NCI-H82 (cell line): ENCODE measurements around the gene ZNF330.
"Not testable (repeated sequence)": the region's sequence is repeated elsewhere in the genome, so short reads cannot be mapped to it uniquely, and the experiment has no call there.

Experiments used
- DNase-seq: peaks from one replicate; lab custom pipeline; 2025; lab: John Stamatoyannopoulos, UW

ZNF330 gene

DNA sequence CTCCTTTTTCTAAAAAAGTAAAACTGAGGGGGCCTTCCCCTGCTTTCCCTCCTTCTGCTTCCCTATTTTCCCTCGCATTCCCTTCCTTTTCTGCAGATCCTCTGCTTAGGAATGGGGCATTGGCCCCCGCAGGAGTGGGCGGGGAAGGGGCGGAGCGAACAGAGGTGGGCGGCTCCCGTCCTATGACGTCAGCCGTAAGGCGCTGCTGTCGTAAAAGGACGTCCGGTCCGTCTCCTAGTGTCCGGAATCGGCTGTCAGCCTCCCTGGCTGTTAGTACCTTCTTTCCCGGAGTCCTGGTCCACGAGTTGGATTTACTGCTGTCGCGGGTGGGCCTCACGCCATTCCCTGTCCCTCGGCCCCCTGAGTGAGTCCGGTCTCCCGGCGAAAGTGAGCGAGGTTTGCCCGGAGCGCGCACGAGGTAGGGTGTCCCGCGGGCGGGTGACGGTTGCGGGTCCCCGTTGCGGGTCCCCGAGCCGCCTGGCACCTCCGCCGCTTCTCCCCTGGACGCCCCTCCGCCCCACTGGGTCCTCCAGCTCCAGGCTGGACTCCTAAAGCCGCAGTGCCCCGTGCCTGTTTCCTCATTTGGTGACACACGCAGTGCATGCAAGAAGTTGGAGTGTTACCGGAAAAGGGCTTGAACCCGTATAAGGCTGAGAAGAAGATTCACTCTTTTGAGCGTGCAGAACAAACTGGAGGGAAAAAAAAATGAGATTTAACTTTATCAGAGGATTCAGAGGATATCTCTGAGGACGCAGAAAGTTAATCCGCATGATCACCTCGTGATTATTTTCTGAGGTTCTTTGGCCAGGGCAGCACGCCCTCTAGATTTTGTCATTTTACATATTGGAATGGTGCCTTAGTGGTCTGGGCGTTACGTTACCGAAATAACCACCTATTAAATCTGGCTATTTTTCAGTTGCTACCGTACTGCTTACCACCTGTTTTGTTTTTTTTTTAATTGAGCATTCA is at the start of gene ZNF330:
Gene ZNF330 (plus strand): TSS at position 205 of the 969 bp plus-strand sequence. CDS start 1,477 bp downstream, outside the sequence.
- peak; percentile 89 for DNase-seq

DNA sequence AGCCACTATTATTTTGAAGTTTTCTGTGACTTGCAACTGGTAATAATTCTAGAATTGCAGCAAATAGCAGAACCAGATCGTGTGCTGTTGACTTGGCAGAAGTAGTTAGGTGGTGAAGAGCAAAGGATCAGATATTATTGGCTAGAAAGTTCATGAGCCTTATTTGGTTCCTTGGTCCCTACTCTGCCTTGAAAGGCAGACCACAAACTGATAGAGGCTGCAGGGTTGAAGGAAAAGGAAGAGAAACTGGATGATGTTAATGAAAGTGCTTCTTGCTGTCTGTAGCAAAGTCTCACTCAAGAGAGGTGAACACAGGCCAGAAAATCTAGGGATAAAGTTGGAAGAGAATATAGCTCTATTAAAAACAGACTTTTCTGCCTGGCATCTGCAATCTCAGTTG is 46.2 kb upstream of the ZNF330 start:
- DNase-seq: no peak

DNA sequence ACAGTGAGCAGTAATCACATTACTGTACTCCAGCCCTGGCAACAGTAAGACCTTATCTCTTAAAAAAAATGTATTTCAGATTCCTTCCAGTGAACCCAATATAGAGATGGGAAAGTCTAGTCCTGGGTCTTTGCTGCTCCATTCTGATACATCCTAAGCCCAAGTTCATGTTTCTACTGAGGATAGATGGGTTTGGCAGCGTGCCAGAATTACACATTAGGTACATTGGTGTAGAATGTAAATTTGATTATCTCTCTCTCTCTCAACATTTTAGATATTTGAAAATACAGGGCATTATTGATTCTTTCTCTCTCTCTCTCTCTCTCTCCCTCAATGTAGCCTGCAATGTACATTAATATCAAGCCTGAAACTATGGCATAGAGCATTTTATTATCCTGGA is 43.5 kb upstream of the ZNF330 start:
- DNase-seq: peak; percentile 35

DNA sequence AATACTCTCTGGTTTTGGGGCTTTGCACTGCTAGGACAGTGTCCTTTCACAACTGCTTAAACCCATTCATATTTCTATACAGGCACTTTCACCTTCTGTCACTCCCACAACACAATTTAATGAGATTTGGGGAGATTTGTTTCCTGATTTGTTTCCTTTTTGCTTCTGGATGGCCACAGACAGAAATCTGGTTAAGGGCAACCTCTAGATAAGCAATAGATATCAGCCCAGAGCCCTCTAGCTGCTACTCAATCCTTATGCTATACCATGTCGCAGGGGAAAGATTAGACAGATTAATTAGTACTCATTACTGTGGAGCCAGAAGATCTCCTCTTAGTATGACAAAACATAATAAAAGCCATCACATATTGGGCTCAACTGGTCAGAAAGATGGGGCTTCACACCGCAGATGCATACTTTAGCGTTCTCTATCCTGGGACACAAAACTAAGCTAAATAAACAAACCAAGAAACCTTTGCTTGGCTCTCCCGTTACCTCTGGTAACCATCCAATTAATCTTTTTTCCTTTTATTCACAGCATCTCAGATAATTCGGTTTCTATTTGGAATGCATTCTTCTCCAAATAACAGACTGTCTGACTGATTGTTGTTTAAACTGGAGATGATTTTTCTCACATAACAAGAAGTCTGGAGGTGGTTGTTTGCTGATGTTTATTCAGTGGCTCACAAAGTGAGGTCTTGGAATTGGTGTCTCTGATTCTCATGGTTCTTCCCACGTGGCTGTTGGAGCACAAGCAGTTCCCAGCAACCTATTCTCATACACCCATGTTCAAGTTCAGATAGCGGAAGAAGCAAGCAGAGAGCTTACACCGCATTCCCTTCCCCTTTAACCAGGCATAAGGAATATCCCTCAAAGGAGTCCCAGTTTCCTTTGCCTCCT is 41.0 kb upstream of the ZNF330 start:
- DNase-seq: peak; percentile 39

DNA sequence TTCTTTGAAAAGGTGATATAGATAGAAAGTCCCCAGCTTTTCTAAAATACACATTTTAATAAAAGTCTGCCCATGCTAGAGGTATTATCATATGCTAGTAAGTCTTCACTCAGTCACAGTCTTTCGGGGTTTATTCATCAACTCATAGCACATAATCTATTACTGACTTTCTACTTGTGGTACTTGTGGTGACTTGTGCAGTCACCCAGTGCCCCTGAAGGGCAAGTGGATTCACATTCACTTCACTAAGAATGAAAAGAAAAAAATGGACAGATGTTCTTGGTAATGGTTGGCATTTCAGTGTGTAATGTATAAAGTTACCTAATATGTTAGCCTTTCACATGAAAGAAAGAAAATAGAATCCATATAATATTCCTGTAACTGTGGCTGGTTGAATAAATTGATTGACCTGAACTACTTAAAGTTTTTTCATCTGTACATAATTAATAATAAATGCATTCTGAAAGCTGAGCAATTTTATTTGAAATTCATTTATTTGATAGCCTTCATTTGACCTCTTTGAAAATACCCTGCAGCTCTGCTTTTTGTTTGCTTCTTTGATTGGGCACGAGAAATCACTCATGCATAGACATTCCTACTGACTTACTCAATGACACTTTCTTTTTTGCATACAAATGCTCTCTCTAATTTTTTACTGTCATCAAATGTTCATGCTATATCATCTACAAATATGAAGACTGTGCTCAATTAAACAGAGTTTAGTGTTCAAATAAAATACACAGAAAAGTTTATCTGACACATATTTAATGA is 39.5 kb upstream of the ZNF330 start:
- no peak for DNase-seq

GRCh38 chr4:141183491-141183890 is 37.2 kb upstream of the ZNF330 start:
- not testable (repeated sequence) for DNase-seq

GRCh38 chr4:141192564-141192963 is 28.1 kb upstream of the ZNF330 start:
- no peak for DNase-seq

DNA sequence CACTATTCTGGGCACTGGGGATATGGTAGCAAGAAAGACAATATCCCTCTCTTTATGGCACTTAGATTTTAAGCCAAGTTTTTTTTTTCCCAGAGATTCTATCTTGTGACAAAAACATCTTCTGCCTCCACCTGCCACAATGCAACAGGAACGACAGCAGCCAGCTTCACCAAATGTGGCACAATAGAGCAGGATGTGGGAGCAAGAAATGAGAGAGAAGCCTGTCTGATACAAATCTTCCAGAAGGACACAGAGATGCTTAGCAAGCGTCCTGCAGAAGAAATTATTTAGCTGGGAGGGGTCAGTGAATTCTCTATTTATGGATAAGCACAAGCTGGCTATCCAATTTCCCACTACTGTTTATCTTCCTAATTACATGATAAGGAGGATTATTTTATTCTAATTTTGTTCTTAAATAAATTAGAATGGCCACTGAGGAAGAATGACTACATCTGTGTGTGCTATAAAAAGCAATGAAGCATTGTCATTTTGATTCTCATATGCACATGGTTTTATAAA is 27.1 kb upstream of the ZNF330 start:
- DNase-seq: no peak

DNA sequence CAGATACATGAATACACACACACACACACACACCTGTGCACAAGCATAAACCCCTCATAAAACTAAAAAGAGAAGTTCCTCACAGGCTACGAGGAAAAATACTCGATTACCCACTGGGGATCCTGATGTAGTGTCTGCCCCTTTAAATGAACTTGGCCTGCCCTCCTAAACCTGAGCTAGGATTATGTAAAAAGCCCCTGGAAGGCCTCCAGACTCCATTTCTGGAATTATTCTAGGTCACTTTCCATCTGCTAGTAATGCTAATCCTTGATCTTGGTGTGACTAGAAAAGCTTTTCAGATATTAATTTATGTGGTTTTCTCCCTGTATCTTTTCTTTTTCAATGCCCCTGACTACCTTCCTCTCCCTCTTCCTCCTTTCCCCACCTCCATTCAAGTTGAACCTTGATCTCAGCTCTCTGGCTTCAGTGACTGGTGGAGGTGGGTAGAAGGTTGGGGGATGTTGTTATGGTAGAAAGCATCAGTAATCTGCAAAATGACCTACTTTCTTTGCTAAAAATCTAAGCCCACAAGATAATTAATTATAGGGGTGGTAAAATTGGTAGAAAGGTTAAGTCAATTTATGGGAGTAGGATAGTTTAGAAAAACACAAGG is 25.5 kb upstream of the ZNF330 start:
- peak; percentile 48 for DNase-seq

GRCh38 chr4:141196227-141196933 is 24.3 kb upstream of the ZNF330 start:
- DNase-seq: no peak

DNA sequence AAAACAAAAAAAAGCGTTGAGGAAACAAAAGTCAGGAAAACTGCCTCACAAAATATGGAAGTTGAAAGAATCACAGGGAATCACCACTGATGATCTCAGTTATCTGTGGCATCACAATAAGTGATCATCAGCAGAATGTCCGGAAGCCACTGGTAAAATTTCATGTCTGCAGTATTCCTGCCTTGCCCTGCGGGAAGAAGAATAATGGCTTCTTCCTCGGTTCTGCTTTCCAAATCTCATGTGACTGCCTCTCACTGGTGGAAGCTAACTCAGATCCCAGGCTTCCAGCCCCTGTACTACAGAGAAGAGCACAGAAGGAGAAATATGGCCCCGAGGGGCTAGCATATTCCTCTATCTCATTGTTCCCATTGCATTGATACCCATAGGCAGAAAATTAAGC is 12.7 kb upstream of the ZNF330 start:
- no peak for DNase-seq

- DNase-seq: no peak
Observed at GRCh38 chr4:141210168-141210567, 10.5 kb upstream of the ZNF330 start.

GRCh38 chr4:141213550-141213991 is 7.1 kb upstream of the ZNF330 start:
- DNase-seq: no peak

DNA sequence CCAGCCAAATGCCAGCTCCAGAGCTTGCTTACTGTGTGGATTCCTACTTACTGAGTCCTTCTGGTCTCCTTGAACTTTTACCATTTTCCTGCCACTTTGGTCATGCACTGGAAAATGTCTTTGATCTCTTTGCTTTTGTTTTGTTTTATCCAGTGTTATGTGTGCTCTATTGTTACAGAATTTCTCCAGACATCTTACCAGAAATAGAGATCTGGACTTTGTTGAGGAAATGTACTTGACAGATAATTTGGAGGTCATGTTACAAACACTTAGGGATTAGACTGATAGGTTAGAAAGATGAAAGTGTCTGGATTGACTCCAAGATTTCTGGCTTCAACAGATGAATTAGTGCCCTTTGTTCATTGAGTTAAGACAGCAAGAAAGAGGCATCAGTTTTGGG is 5.7 kb upstream of the ZNF330 start:
- no peak for DNase-seq

GRCh38 chr4:141216002-141216761 is 4.5 kb upstream of the ZNF330 start:
- DNase-seq: no peak

GRCh38 chr4:141220271-141220670 is 424 bp upstream of the ZNF330 start:
- DNase-seq: no peak

- DNase-seq: no peak
Observed at GRCh38 chr4:141223418-141223817, 2.7 kb downstream of the ZNF330 start.

DNA sequence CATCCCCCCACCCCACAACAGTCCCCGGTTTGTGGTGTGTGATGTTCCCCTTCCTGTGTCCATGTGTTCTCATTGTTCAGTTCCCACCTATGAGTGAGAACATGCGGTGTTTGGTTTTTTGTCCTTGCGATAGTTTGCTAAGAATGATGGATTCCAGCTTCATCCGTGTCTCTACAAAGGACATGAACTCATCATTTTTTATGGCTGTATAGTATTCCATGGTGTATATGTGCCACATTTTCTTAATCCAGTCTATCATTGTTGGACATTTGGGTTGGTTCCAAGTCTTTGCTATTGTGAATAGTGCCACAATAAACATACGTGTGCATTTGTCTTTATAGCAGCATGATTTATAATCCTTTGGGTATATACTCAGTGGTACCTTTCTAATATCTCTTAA is 6.6 kb downstream of the ZNF330 start:
- not testable (repeated sequence) for DNase-seq

DNA sequence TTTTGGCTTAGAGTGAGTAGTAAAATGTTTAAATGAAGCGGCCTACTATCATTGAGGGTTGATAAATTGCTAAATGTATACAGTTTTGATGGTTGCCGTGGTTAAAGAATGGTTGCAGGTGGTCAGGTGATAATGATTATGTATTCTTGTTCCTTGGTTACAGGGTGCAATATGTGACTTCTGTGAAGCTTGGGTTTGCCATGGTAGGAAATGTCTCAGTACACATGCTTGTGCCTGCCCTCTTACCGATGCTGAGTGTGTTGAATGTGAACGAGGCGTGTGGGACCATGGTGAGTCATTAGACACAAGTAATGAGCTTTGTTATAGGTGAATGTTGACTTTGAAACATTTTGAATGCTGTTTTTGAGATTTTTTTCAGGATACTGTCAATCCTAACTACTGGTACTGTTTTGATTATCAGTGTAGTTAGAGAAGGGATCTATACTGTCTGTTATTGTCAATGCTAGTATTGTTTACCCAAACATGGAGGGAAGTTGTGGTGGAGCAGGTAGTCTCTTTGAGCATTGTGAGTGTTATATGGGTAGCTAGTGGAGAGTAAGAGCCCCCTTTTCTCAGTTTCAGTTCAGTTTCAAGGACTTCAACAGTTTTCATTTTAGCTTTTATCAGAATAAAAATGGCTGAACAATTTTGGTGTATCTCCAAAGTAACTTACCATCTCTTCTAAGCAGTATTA is 8.9 kb downstream of the ZNF330 start:
- DNase-seq: no peak
